Retinal pigment epithelial cell (primary cell): ENCODE data around the gene ZNF618.
A peak's percentile ranks its signal among the peaks of the same experiment; 100 is the strongest.

Source experiments
- DNase-seq: peaks from one replicate; pipeline ENCODE4 v3.0.0-alpha.2; 2010; ENCODE audit warnings: low read depth
- H3K4me3 ChIP-seq: 2 replicates; pipeline ENCODE4 v1.5.1; 2011; ENCODE audit warnings: mild to moderate bottlenecking, low read length, control low read depth, moderate library complexity
- TF ChIP-seq, protein P1 (sequence below): conservative IDR thresholded peaks from 2 replicates; pipeline ENCODE4 v1.5.1; 2011; ENCODE audit warnings: low read depth, low read length, control low read depth, inconsistent platforms

The ZNF618 gene, protein sequence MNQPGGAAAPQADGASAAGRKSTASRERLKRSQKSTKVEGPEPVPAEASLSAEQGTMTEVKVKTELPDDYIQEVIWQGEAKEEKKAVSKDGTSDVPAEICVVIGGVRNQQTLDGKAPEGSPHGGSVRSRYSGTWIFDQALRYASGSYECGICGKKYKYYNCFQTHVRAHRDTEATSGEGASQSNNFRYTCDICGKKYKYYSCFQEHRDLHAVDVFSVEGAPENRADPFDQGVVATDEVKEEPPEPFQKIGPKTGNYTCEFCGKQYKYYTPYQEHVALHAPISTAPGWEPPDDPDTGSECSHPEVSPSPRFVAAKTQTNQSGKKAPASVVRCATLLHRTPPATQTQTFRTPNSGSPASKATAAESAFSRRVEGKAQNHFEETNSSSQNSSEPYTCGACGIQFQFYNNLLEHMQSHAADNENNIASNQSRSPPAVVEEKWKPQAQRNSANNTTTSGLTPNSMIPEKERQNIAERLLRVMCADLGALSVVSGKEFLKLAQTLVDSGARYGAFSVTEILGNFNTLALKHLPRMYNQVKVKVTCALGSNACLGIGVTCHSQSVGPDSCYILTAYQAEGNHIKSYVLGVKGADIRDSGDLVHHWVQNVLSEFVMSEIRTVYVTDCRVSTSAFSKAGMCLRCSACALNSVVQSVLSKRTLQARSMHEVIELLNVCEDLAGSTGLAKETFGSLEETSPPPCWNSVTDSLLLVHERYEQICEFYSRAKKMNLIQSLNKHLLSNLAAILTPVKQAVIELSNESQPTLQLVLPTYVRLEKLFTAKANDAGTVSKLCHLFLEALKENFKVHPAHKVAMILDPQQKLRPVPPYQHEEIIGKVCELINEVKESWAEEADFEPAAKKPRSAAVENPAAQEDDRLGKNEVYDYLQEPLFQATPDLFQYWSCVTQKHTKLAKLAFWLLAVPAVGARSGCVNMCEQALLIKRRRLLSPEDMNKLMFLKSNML

DNA sequence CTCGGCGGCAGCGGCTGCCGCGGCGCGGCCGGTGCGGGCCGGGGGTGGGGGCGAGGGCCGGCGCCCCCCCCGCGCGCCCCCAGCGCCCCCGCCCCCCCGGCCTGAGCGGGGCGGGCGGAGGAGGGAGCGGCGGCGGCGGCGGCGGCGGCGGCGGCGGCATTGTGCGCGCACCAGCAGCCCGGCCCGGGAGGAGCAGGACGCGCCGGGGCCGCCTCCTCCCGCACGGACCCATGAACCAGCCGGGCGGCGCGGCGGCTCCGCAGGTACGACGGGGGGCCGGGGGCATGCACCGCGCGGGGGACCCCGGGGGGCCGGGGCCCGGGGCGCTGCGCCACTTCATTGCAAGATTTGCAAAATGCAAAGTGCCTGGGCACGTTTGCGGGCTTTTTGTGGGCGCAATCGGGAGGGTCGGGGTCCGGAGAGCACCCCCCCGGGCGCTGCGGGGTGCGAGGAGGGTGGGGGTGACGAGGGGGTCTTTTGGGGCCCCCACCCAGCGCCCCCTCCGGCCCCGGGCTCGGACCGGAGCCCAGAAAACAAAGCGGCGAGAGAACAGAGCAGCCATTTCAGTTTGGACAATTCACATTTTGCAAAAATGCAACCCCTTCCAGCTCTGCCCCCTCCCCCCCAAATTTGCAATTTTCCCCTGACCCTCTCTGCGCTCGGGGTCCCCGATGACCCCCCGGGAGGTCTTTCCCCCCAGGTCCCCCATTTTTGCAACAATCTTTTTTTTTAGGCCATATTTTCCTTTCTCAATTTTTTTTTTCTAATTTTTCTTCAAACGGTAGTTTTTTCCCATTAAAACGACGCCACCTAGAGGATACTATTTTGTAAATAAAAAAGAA lies at the start of gene ZNF618:
Gene ZNF618 (plus strand): TSS at position 159 of the 842 bp plus-strand sequence. CDS start 72 bp downstream, at position 231.
- H3K4me3 ChIP-seq: peak within 1 kb of the TSS; percentile 80
- no peak for DNase-seq
- TF ChIP-seq, protein P1, sequence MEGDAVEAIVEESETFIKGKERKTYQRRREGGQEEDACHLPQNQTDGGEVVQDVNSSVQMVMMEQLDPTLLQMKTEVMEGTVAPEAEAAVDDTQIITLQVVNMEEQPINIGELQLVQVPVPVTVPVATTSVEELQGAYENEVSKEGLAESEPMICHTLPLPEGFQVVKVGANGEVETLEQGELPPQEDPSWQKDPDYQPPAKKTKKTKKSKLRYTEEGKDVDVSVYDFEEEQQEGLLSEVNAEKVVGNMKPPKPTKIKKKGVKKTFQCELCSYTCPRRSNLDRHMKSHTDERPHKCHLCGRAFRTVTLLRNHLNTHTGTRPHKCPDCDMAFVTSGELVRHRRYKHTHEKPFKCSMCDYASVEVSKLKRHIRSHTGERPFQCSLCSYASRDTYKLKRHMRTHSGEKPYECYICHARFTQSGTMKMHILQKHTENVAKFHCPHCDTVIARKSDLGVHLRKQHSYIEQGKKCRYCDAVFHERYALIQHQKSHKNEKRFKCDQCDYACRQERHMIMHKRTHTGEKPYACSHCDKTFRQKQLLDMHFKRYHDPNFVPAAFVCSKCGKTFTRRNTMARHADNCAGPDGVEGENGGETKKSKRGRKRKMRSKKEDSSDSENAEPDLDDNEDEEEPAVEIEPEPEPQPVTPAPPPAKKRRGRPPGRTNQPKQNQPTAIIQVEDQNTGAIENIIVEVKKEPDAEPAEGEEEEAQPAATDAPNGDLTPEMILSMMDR: peak; percentile 38

DNA sequence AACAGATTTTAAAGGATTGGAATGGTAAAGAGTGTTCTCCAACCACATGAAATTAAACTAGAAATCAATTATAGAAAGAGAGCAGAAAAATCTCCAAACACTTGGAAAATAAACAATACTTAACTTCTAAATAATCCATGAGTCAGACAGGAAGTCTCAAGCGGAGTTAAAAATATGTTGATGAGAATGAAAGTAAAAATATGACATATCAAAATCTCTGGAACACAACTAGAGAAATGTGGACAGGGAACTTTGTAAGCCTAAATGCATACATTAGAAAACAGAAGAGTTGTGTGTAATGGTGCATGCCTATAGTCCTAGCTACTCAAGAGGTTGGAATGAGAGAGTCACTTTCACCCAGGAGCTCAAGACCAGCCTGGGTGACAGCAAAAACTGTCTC lies 47.9 kb upstream of the ZNF618 start:
- TF ChIP-seq, protein P1: no peak
- DNase-seq: no peak
- no peak overlapping the region for H3K4me3 ChIP-seq

DNA sequence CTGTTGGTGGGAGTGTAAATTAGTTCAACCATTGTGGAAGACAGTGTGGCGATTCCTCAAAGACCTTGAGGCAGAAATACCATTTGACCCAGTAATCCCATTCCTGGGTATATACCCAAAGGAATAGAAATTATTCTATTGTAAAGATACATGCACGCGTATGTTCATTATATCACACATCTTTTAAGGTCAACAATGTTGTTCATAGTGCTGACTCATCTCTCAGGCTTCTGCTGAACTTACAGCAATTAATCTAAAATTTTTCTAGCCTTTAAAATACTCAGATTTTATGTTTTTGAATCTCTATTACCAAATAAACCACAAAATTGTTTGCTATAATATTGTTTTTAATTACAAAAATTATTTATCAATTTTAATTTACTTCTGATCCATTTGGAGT lies 38.8 kb upstream of the ZNF618 start:
- H3K4me3 ChIP-seq: no peak overlapping the region
- DNase-seq: no peak
- TF ChIP-seq, protein P1: no peak

DNA sequence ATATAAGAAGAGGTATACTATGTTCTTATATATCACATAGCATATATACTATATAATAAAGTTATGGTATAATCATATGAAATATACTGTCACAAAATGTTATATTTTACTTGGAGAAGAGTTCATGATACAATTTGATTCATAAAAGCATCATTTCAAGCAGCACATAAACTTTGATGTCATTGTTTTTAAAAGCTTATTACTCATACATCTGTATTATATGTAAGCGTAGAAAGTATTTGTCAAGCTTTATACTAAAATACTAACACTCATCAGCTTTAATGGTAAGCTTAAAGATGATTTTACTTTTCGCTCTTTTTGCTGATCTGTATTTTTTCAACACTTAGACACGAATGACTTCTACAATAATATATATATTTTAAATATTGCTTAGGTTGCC lies 34.0 kb upstream of the ZNF618 start:
- no peak overlapping the region for H3K4me3 ChIP-seq
- TF ChIP-seq, protein P1: no peak
- DNase-seq: no peak

DNA sequence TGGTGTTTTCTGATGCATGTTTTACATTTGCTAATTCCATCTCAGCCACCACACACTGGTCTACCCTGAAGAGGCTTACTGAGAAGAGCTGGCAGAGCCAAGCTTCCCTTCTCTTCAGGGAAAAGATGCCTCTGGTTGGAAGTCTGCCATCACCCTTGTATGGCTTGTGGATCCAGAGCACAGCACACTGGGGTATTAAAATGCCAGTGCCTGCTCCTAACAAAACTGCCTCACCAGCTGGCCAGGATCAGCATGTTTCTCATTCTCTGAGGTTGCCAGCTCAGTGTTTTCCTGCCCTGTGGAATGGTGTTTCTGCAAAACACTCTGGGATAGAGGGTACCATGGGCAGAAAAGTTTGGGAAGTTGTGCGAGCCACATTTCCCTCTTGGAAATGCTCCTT lies 31.6 kb upstream of the ZNF618 start:
- peak; percentile 10 for DNase-seq
- TF ChIP-seq, protein P1: no peak
- H3K4me3 ChIP-seq: no peak overlapping the region

DNA sequence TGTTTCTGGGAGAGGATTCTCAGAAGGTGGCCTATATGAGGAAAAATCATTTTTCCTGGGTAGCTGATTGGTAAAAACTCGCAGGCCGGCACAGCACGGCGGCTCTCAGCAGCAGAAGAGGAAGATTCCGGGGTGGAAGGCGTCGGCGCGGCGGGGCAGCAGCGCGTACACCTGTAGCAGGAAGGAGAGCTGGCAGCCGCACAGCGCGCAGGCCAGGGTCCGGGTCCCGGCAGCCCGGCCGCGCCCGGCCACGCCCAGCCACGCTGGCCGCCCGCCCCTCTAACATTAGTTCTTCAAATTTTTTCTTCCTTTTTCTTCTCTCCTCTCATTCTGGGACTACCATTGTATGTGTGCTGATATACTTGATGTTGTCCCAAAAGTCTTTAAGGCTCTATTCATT lies 24.8 kb upstream of the ZNF618 start:
- TF ChIP-seq, protein P1: no peak
- no peak for DNase-seq
- no peak overlapping the region for H3K4me3 ChIP-seq
